Loucy (cell line): ENCODE data around the gene ZDHHC7.

Experiments
- CTCF ChIP-seq: fragments of 200-600 bp; sonication (generic); conservative IDR thresholded peaks from 2 replicates; pipeline ENCODE4 v1.5.1; 2014; ENCODE audit warnings: mild to moderate bottlenecking, antibody characterized with exemption, low read length
- EZH2phosphoT487 ChIP-seq: fragments of 200-600 bp; IDR thresholded peaks from 2 replicates; pipeline ENCODE4 v1.6.1; 2018; ENCODE audit warnings: antibody characterized with exemption, mild to moderate bottlenecking, moderate library complexity, borderline replicate concordance

GRCh38 chr16:85027958-85028684, 16.8 kb upstream of the ZDHHC7 start:
- TF ChIP-seq EZH2phosphoT487 (no peak), CTCF (peak; percentile 22; the same call in 1 of the 2 replicates)
